HepG2 (cell line): Measurements from ENCODE around the gene TCF20. TPM values are rescaled to one million over a fixed set of nuclear protein-coding genes. Genes with fewer than 3 reads are reported as not detected.

ENCODE experiments used
- ADNP ChIP-seq: sonication (generic); formaldehyde crosslinking; IDR thresholded peaks from 2 replicates; pipeline ENCODE4 v1.4.0; 2020; ENCODE audit warnings: missing genetic modification reagents
- DMAP1 ChIP-seq: IDR thresholded peaks from 2 replicates; pipeline ENCODE4 v1.6.1; 2016
- HDAC2 ChIP-seq: sonication (generic); formaldehyde crosslinking; IDR thresholded peaks from 2 replicates; pipeline ENCODE4 v1.4.0; 2020; ENCODE audit warnings: missing genetic modification reagents
- HNRNPL ChIP-seq: fragments of 200-400 bp; formaldehyde crosslinking; IDR thresholded peaks from 2 replicates; pipeline ENCODE4 v1.6.1; 2017; ENCODE audit warnings: mild to moderate bottlenecking, low read depth, low read length
- IRX3 ChIP-seq: sonication (generic); formaldehyde crosslinking; IDR thresholded peaks from 2 replicates; pipeline ENCODE4 v1.8.1; 2023; ENCODE audit warnings: mild to moderate bottlenecking, low read depth, missing genetic modification reagents, borderline replicate concordance
- LCORL ChIP-seq, 2 experiments: fragments of 450-650 bp in 1 of 2; sonication (generic) in 1 of 2; formaldehyde crosslinking in 1 of 2; IDR thresholded peaks; 2 replicates each; pipeline versions ENCODE4 v1.5.0 to v1.6.1; 2017 to 2020; ENCODE audit warnings: antibody characterized with exemption in 1 of 2, missing genetic modification reagents in 1 of 2
- NFKBIZ ChIP-seq: IDR thresholded peaks from 2 replicates; pipeline ENCODE4 v1.6.1; 2018; ENCODE audit warnings: missing genetic modification reagents, missing compliant biosample characterization
- PCBP1 ChIP-seq: fragments of 200-400 bp; formaldehyde crosslinking; IDR thresholded peaks from 2 replicates; pipeline ENCODE4 v1.6.1; 2017; ENCODE audit warnings: mild to moderate bottlenecking, low read depth, low read length, borderline replicate concordance
- PPARG ChIP-seq: conservative IDR thresholded peaks from 2 replicates; pipeline ENCODE4 v1.6.1; 2016; ENCODE audit warnings: missing biosample characterization, missing genetic modification reagents
- SOX13 ChIP-seq, 3 experiments: fragments of 450-650 bp in 1 of 3; sonication (generic) in 1 of 3; formaldehyde crosslinking in 1 of 3; IDR thresholded peaks in 2 of 3; conservative IDR thresholded peaks in 1 of 3; 2 replicates each; pipeline versions ENCODE4 v1.5.0 to v1.6.1; 2016 to 2020; ENCODE audit warnings: antibody characterized with exemption in 1 of 3, mild to moderate bottlenecking in 1 of 3, missing compliant biosample characterization in 1 of 3, missing genetic modification reagents in 1 of 3, moderate library complexity in 1 of 3
- STAG1 ChIP-seq: sonication (generic); formaldehyde crosslinking; IDR thresholded peaks from 2 replicates; pipeline ENCODE4 v1.4.0; 2020; ENCODE audit warnings: missing genetic modification reagents
- TBP ChIP-seq: sonication (generic); formaldehyde crosslinking; IDR thresholded peaks from 2 replicates; pipeline ENCODE4 v1.5.0; 2020; ENCODE audit warnings: missing genetic modification reagents
- TOE1 ChIP-seq: sonication (generic); formaldehyde crosslinking; IDR thresholded peaks from 2 replicates; pipeline ENCODE4 v1.4.0; 2020; ENCODE audit warnings: mild to moderate bottlenecking, missing genetic modification reagents
- ZBTB3 ChIP-seq: sonication (generic); formaldehyde crosslinking; IDR thresholded peaks from 2 replicates; pipeline ENCODE4 v1.4.0; 2020; ENCODE audit warnings: low read depth, mild to moderate bottlenecking, moderate library complexity, missing genetic modification reagents, borderline replicate concordance
- ZMYM4 ChIP-seq: sonication (generic); formaldehyde crosslinking; IDR thresholded peaks from 2 replicates; pipeline ENCODE4 v1.8.1; 2023; ENCODE audit warnings: mild to moderate bottlenecking, missing genetic modification reagents
- ZNF225 ChIP-seq: sonication (generic); formaldehyde crosslinking; IDR thresholded peaks from 2 replicates; pipeline ENCODE4 v1.4.0; 2020; ENCODE audit warnings: mild to moderate bottlenecking, missing genetic modification reagents
- ZNF383 ChIP-seq: sonication (generic); formaldehyde crosslinking; IDR thresholded peaks from 2 replicates; pipeline ENCODE4 v1.4.0; 2020; ENCODE audit warnings: missing genetic modification reagents, mild to moderate bottlenecking, borderline replicate concordance
- ZNF547 ChIP-seq: sonication (generic); formaldehyde crosslinking; IDR thresholded peaks from 2 replicates; pipeline ENCODE4 v1.5.1; 2020; ENCODE audit warnings: mild to moderate bottlenecking, missing genetic modification reagents
- ZNF766 ChIP-seq: sonication (generic); formaldehyde crosslinking; IDR thresholded peaks from 2 replicates; pipeline ENCODE4 v1.5.0; 2020; ENCODE audit warnings: missing genetic modification reagents, borderline replicate concordance
- ZNF782 ChIP-seq: sonication (generic); formaldehyde crosslinking; IDR thresholded peaks from 2 replicates; pipeline ENCODE4 v1.4.0; 2020; ENCODE audit warnings: missing genetic modification reagents, mild to moderate bottlenecking, borderline replicate concordance
- ZNF792 ChIP-seq: IDR thresholded peaks from 2 replicates; pipeline ENCODE4 v1.6.1; 2016
- polyA plus RNA-seq, 8 experiments: library from polyadenylated mRNA; depleted of rRNA in 3 of 8; stranded (reverse) in 7 of 8; unstranded in 1 of 8; fragments of >200 nt; fragmentation: Illumina TruSeq in 4 of 8; extraction: Trizol in 4 of 8; gene quantifications; 2 replicates each; pipeline versions ENCODE4 v1.2.1 to v1.2.3, GENCODE V29; 2011 to 2016; ENCODE audit warnings: low read depth in 4 of 8, missing spikeins in 1 of 8, mixed read lengths in 1 of 8; ENCODE audit not compliant: insufficient read depth in 1 of 8
- total RNA-seq, 5 experiments: library from RNA; depleted of rRNA; stranded (reverse); fragments of >200 nt; fragmentation: Illumina TruSeq; extraction: Trizol; gene quantifications; 2 replicates each; pipeline ENCODE4 v1.2.3, GENCODE V29; 2016; ENCODE audit warnings: low read depth in 1 of 5
- TF ChIP-seq, protein P1 (sequence below): sonication (generic); formaldehyde crosslinking; IDR thresholded peaks from 2 replicates; pipeline ENCODE4 v1.8.1; 2022; ENCODE audit warnings: low read depth, mild to moderate bottlenecking, missing genetic modification reagents
- TF ChIP-seq, protein P2 (sequence below): sonication (generic); formaldehyde crosslinking; conservative IDR thresholded peaks from 2 replicates; pipeline ENCODE4 v1.4.0; 2020; ENCODE audit warnings: missing genetic modification reagents
- TF ChIP-seq, protein P3 (sequence below): sonication (generic); formaldehyde crosslinking; IDR thresholded peaks from 2 replicates; pipeline ENCODE4 v1.4.0; 2020; ENCODE audit warnings: missing genetic modification reagents

Gene TCF20
- total and polyA plus RNA-seq, 2 of the 13 experiments (the other 11 are each of a cell fraction or from before 2014, with no cell fraction given): 12.8 to 23.7 TPM

DNA sequence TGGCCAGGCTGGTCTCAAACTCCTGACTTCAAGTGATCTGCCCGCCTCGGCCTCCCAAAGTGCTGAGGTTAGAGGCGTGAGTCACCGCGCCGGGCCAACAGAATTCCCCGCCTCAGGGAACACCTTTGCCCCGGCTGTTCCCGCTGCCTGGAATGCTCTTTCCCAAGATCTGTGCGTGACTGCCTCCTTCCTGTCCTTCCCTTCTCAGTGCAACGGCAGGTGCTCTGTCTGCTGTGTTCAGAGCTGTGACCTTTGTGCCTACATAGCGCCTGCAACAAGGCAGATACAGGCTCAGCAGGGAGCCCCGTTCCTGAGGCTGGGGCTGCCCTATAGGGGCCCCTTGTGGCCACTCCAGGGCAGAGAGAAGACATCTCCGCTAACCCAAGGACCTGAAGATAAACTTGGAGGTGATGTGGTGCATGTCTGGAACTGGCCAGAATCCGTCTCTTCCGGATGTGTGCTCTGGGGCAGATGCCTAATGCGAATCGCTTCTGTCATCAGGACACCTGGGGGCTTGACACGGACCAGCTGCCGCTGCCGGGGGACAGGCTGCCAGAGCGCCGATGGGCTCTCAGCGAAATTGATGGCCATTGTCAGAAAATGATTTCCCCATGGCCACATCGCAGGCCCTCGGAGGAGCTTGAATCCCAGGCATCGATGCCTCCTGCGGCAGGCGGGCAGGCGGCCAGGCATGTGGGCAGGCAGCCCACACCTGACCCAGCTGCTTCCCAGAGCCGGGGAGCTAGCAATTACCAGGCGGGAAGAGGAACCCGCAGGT lies 43.5 kb upstream of the TCF20 start (continued):
- TF ChIP-seq, protein P1, sequence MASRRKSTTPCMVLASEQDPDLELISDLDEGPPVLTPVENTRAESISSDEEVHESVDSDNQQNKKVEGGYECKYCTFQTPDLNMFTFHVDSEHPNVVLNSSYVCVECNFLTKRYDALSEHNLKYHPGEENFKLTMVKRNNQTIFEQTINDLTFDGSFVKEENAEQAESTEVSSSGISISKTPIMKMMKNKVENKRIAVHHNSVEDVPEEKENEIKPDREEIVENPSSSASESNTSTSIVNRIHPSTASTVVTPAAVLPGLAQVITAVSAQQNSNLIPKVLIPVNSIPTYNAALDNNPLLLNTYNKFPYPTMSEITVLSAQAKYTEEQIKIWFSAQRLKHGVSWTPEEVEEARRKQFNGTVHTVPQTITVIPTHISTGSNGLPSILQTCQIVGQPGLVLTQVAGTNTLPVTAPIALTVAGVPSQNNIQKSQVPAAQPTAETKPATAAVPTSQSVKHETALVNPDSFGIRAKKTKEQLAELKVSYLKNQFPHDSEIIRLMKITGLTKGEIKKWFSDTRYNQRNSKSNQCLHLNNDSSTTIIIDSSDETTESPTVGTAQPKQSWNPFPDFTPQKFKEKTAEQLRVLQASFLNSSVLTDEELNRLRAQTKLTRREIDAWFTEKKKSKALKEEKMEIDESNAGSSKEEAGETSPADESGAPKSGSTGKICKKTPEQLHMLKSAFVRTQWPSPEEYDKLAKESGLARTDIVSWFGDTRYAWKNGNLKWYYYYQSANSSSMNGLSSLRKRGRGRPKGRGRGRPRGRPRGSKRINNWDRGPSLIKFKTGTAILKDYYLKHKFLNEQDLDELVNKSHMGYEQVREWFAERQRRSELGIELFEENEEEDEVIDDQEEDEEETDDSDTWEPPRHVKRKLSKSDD (CRISPR knock-in tag): peak; percentile 91
- peak; percentile 54; the same call in 1 of the 2 replicates for TF ChIP-seq ZNF547 (CRISPR knock-in tag)
- TF ChIP-seq, protein P2, sequence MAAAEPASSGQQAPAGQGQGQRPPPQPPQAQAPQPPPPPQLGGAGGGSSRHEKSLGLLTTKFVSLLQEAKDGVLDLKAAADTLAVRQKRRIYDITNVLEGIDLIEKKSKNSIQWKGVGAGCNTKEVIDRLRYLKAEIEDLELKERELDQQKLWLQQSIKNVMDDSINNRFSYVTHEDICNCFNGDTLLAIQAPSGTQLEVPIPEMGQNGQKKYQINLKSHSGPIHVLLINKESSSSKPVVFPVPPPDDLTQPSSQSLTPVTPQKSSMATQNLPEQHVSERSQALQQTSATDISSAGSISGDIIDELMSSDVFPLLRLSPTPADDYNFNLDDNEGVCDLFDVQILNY (CRISPR knock-in tag): peak; percentile 77
- no peak for TF ChIP-seq TBP (CRISPR knock-in tag)
- TF ChIP-seq HDAC2 (CRISPR knock-in tag): peak; percentile 92
- TF ChIP-seq DMAP1 (CRISPR knock-in tag): peak; percentile 49; the same call in 1 of the 2 replicates
- no peak for TF ChIP-seq TOE1 (CRISPR knock-in tag)
- peak; percentile 84 for TF ChIP-seq NFKBIZ
- TF ChIP-seq IRX3 (CRISPR knock-in tag): 0 out of 2 replicates have a peak, but pooled peaks have one; percentile 68
- TF ChIP-seq PCBP1: no peak
- peak; percentile 100 for TF ChIP-seq PPARG (CRISPR knock-in tag)
- no peak; the same call in 1 of the 2 replicates for TF ChIP-seq ZNF782 (CRISPR knock-in tag)
- peak; percentile 58; the same call in 1 of the 2 replicates for TF ChIP-seq ADNP (CRISPR knock-in tag)
- peak; percentile 93 for TF ChIP-seq STAG1 (CRISPR knock-in tag)
- TF ChIP-seq ZNF383 (CRISPR knock-in tag): 0 out of 2 replicates have a peak, but pooled peaks have one; percentile 28
- TF ChIP-seq ZBTB3 (CRISPR knock-in tag): peak; percentile 55; the same call in 1 of the 2 replicates
- 0 out of 2 replicates have a peak, but pooled peaks have one; percentile 5 for TF ChIP-seq ZNF225
- TF ChIP-seq ZNF792 (CRISPR knock-in tag): peak; percentile 92
- TF ChIP-seq ZNF766 (CRISPR knock-in tag): no peak; the same call in 1 of the 2 replicates
- TF ChIP-seq SOX13 (IDR thresholded peaks at IDR 0.05): no peak
- peak in 1 of 2 experiments; percentile 67; a peak in 2 of 4 replicates for TF ChIP-seq SOX13 (CRISPR knock-in tag; conservative IDR thresholded peaks at IDR 0.05 in 1 of 2, IDR thresholded peaks at IDR 0.05 in 1 of 2)
- TF ChIP-seq, protein P3, sequence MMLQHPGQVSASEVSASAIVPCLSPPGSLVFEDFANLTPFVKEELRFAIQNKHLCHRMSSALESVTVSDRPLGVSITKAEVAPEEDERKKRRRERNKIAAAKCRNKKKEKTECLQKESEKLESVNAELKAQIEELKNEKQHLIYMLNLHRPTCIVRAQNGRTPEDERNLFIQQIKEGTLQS: peak; percentile 88
- peak; percentile 84 for TF ChIP-seq ZMYM4 (CRISPR knock-in tag)
- peak; percentile 5; the same call in 1 of the 2 replicates for TF ChIP-seq HNRNPL
- no peak for TF ChIP-seq LCORL (IDR thresholded peaks at IDR 0.05)
- peak; percentile 95 for TF ChIP-seq LCORL (CRISPR knock-in tag; IDR thresholded peaks at IDR 0.05)
